Measurements from ENCODE around the gene PATL1.
"Not testable (repeated sequence)": the region's sequence is repeated elsewhere in the genome, so short reads cannot be mapped to it uniquely, and the experiment has no call there.

PATL1 gene

DNA sequence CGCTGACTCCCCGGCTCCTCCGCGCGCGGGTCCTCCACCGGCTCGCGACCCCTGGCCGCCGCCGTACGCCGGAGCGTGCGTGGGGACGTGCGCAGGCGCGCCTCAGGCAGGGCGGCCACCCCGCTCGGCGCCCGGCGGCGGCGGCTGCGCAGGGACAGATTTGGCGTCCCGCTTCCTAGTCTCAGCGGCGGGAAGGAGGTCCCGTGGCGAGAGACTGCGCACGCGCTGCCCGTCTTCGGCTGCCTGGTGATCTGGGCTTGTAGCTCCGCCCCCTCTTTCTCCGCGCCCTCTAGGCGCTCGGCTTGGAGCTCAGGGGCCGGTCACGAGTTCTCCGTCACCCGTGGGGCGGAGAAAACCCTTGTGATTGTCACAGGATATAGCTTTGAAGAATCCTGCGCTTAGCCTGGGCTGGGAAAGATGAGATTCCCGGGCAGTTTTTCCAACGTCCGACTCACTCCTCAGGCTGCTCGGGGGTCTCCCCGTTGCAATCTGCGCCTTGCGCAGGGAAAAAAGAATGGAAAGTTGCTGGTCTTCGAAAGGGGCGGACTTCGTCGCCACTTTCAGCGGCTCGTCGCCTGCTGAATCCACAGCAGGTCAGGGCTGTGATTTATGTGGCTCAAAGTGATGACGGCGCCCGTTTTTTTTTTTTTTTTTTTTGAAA, at the start of gene PATL1:
PATL1 (minus strand) TSS at position 88 of the 661 bp plus-strand sequence. CDS start 142 bp downstream, outside the sequence.
- DNase-seq: peak; percentile 99

DNA sequence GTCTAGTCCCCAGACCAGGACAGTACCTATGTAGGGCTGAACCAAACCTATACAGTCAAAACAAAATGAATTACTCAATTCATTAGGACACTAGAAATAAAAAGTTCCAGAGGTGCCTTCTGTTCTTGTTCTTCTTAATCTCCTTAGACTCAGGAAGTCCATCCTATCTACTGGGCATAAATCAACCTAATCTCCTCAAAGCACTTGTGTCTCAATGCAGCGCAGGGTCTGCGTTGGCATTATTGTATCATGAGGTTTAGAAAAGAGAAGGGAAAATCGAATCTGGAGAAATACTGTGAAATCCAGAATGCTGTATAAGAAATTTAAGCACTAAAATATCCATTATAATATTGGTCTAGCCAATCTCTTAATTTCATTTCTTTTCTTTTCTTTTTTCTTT, 47.2 kb upstream of the PATL1 start:
- DNase-seq: no peak

DNA sequence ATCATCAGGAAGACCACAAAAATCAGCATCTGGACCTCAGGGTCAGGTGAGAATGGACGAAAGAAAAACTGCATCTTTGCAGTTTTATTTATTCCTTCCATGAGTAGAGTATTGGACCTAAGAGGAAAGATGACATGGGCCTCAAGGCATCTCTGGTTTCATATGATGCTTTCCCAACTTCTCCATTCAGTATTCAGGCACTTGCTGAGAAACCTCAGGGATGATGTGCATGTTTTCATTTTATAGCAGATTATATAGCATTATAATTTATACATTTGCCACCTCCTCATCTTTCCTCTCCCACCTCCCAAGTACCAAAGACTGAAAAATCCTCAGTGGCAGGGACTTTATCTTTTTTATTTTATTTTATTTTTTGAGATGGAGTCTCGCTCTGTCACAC, 44.9 kb upstream of the PATL1 start, which contains the start of gene OR10V1:
OR10V1 (minus strand) TSS at position 101 of the 400 bp plus-strand sequence; CDS start at position 101, 0 bp downstream.
- DNase-seq: no peak

DNA sequence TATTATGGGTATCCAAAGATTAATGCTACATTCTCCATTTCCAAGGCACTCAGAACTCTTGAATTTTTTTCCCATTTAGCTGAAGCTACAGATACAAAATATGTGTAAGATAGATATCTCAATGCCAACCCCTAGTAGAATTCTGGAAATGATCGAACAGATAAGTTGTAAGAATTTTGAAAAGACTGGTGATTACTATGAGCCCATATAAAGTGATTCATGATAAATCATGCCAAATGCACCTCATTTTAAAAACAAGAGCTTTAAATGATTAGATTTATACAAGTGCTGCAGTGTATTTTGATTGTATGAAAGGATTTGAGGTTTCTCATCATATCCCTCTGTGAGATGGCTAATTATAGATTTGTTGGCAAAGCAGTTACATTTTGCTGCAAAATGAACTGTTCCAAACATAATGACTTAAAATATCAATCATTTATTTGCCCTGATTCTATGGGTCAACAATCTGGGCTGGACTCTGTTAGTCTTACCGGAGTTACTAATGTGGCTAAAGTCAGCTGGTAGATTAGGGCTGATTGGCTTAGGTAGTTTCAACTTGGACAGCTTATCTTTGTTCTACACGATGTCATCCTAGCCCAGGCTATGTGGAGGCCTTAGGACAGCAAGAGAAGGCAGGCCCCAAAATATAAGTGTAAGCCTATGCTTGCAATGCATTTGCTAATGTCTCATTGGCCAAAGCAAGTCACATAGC, 41.5 kb upstream of the PATL1 start:
- no peak for DNase-seq

GRCh38 chr11:59708537-59708936, 39.7 kb upstream of the PATL1 start:
- no peak for DNase-seq

GRCh38 chr11:59707371-59707770, 38.5 kb upstream of the PATL1 start:
- DNase-seq: no peak

DNA sequence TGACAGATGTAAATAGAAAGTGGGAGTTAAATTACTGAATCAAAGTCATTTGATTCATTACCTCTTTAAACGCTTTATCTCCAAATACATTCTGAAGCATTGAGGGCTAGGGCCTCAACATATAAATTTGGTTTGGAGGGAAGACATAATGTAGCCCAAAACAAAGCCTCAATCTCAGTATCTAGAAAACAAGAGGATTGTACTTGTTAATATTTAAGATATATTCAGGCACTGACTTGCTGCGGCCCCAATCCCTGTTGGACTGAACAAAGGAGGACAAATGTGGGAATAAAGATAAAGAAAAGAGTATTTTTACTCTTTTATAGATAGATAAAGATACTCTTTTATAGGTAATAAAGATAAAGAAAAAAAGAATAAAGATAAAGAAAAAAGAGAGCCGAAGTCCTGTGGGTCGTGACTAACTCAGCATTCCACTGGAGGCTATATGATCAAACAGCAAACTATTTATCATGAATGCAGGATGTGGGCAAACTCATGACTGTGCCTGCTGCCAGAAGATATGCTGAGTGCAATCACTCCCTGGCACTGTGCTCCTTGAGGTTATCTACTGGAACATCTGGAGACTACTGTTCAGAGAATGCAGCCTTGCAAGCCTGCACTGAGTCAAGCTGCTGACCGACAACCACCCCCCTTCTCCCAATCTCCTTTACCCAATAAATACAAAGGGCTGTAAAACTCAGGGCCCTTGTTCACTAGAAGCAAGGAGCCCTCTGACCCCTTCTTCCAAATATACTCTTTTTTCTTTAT, 37.9 kb upstream of the PATL1 start:
- no peak for DNase-seq

DNA sequence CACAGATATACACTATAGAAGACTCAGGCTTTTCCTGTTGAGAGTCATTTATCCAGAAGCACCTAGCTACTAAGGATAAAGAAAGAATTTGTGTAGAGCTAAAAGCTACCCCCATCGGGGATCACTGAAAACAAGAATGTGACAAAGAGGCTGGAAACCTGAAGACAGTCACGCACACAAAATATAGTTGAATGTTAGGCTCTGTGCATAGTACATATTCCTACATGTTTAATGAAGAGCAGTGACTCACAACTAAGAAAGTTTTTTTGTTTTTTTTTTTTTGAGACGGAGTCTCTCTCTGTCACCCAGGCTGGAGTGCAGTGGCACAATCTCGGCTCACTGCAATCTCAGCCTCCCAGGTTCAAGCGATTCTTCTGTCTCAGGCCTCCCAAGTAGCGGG, 36.5 kb upstream of the PATL1 start:
- DNase-seq: no peak

DNA sequence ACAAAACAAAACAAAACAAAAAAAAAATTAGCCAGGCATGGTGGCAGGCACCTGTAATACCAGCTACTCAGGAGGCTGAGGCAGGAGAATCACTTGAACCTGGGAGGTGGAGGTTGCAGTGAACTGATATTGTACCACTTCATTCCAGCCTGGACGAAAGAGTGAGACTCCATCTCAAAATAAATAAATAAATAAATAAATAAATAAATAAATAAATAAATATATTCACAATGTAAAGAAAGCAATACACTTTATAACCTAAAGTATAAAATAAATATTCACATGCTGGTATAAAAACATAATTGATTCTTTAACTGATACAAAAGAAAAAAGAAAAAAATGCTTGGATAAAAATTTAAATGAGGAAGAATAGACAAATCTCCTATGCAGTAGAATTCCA, 34.7 kb upstream of the PATL1 start:
- DNase-seq: not testable (repeated sequence)

DNA sequence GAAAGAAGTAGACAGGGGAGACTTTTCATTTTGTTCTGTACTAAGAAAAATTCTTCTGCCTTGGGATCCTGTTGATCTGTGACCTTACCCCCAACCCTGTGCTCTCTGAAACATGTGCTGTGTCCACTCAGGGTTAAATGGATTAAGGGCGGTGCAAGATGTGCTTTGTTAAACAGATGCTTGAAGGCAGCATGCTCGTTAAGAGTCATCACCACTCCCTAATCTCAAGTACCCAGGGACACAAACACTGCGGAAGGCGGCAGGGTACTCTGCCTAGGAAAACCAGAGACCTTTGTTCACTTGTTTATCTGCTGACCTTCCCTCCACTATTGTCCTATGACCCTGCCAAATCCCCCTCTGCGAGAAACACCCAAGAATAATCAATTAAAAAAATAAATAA, 31.3 kb upstream of the PATL1 start:
- DNase-seq: not testable (repeated sequence)

DNA sequence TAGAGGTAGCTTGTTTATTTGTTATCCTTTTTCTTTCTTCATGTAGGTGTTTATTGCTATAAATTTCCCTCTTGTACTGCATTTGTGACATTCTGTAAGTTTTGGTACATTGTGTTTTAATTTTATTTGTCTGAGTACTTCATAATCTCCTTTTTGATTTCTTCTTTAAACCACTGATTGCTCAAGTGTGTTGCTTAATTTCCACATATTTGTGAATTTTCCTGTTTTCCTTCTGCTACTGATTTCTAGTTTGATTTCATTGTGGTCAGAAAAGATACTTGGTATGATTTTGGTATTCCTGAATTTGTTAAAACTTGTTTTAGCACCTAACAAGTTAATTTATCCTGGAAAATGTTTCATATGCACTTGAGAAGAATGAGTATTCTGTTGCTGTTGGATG, 29.7 kb upstream of the PATL1 start:
- DNase-seq: no peak

DNA sequence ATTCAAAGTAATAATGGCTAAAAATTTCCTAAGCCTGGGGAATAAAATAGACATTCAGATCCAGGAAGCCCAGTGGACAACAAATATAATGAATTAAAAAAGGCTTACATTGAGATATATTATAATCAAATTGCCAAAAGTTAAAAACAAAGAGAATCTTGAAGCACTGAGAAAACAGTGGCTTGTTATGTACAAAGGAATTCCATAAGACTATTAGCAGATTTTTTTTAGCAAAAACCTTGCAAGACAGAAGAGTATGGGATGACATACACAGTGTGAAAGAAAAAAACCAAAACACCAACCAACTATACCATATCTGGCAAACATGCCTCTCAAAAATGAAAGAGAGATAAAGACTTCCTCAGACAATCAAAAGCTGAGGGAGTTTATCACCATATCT, 24.1 kb upstream of the PATL1 start:
- DNase-seq: no peak

- no peak for DNase-seq
These were observed 22.3 kb upstream of the PATL1 start for GRCh38 chr11:59691156-59691555.

DNA sequence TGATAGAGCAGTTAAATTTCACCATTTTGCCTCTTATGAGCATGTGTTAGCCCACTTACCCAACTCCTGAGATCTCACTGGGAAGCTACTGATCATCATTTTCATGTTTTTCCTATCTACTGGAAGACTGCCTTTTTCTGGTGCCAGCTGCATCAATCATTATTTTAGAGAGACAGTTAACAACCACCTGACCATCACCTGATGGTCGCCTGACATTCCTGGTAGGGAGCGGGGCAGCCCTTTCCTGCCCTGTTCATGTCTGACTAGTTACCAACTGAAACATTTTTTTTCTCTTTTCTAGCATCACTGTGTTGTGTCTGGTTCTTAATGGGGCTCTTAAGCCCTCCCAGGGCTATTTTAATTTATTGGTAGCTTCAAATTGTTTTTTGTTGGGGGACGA, 20.2 kb upstream of the PATL1 start:
- no peak for DNase-seq

DNA sequence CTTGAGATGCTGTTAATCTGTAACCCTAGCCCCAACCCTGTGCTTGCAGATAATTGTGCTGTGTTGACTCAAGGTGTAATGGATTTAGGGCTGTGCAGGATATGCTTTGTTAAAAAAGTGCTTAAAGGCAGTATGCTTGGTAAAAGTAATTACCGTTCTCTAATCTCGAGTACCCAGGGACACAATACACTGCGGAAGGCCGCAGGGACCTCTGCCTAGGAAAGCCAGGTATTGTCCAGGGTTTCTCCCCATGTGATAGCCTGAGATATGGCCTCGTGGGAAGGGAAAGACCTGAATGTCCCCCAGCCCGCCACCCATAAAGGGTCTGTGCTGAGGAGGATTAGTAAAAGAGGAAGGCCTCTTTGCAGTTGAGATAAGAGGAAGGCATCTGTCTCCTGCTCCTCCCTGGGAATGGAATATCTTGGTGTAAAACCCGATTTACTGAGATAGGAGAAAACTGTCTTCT, 12.5 kb upstream of the PATL1 start:
- not testable (repeated sequence) for DNase-seq

DNA sequence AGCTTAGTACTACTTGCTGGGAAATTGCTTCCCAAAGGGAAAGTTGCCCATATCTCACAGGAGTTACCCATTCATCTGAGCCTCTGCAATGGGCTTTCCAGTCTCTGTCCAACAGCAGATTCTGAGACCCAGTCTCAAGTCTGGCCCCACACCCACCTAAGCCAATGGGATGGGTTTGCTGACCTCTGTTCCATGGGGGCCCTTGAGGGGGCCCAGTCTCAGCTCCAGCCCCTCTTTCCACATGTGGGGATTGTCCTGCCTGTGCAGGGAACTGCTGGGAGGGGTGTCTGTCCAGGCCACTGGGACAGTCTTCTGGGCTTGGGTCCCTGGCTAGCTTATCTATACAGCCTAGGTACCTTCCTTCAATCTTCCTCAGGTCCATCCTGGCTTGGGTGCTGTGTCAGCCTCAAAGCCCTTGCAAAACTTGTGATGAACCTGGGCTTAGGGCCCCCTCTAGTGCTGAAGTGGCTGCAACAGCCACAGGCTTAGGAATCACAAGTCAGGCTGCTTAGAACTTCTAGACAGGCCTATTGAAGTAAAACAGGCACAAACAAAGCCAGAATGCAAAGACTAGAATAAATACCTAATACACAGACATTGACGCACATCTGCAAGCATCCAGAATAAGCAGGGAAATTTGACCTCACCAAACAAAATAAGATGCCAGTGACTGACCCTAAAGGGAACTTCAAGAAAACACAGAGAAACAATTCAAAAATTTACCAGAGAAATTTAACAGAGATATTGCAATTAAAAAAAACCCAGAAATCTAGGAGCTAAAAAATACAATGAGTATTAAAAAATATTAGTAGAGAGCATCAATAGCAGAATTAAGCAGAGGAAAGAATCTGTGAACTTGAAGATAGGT, 11.7 kb upstream of the PATL1 start:
- DNase-seq: peak; percentile 71

- no peak for DNase-seq
These were observed 10.5 kb upstream of the PATL1 start for GRCh38 chr11:59679347-59679746.

- no peak for DNase-seq
These were observed 10.0 kb upstream of the PATL1 start for GRCh38 chr11:59678813-59679165.

- DNase-seq: no peak
These were observed 9.4 kb upstream of the PATL1 start for GRCh38 chr11:59678118-59678812.

GRCh38 chr11:59676205-59676604, 7.4 kb upstream of the PATL1 start:
- no peak for DNase-seq

DNA sequence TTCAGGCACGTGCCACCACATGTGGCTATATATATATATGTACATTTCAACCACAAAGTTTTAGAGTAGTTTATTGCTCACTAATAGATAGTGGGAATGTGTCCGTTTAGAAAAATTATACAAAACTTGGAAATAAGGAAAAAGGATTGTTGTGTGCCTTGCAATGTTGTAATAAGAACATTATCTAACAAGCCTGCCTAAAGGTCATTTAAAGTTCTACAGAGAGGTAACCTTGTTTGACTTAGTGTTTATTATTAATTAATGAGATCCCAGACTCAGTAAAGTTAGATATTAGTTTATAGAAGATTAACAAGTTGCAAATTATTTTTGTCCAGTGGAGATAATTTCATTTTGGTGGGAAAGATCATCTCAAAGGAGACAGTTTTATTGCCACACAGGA, 5.5 kb upstream of the PATL1 start:
- no peak for DNase-seq

DNA sequence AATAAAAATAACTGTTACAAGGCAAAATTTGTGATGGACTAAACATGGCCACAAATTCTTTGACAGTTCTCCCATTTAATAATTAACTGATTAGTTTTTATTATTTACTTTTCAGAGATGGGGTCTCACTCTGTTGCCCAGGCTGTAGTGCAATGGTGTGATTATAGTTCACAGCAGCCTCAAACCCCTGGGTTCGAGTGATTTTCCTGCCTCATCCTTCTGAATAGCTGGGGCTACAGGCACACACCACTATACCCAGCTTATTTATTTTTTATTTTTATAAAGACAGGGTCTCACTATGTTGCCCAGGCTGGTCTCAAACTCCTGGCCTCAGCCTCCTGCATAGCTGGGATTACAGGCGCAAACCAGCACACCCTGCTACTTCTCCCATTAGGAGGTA, 4.5 kb upstream of the PATL1 start:
- DNase-seq: no peak

Data from CD4-positive, alpha-beta T cell treated with Interleukin-21 for 1 hour (primary cell).